ENCODE results near the gene RPS24. TPM values are rescaled to one million over a fixed set of nuclear protein-coding genes. Genes with fewer than 3 reads are reported as not detected.

Gene RPS24
- total and polyA plus RNA-seq, 2 of the 13 experiments (the other 11 are each of a cell fraction or from before 2014, with no cell fraction given) = 2,690 to 3,319 TPM

- no peak for TF ChIP-seq SRF (IDR thresholded peaks at IDR 0.05; ENCODE audit: low read depth, low read length)
- TF ChIP-seq SATB2 (CRISPR knock-in tag; IDR thresholded peaks at IDR 0.05) = peak; percentile 51; the same call in 1 of the 2 replicates
- peak; percentile 83 for TF ChIP-seq NR0B2 (CRISPR knock-in tag; IDR thresholded peaks at IDR 0.05)
- no peak; the same call in 1 of the 2 replicates for TF ChIP-seq CBFB (CRISPR knock-in tag; IDR thresholded peaks at IDR 0.05)
- TF ChIP-seq NR3C1 (CRISPR knock-in tag; IDR thresholded peaks at IDR 0.05) = no peak
- TF ChIP-seq ZNF644 (CRISPR knock-in tag; IDR thresholded peaks at IDR 0.05; ENCODE audit: low read depth) = no peak
- TF ChIP-seq ZBTB49 (CRISPR knock-in tag; IDR thresholded peaks at IDR 0.05; ENCODE audit: borderline replicate concordance) = no peak
- no peak for TF ChIP-seq ZBTB33 (CRISPR knock-in tag; IDR thresholded peaks at IDR 0.05)
- TF ChIP-seq DNMT1 (CRISPR knock-in tag; IDR thresholded peaks at IDR 0.05) = no peak
- no peak for TF ChIP-seq ATF2 (CRISPR knock-in tag; IDR thresholded peaks at IDR 0.05)
- TF ChIP-seq GABPA (IDR thresholded peaks at IDR 0.05; ENCODE audit: low read depth, low read length) = no peak
- peak; percentile 59 for TF ChIP-seq GABPA (CRISPR knock-in tag; IDR thresholded peaks at IDR 0.05; ENCODE audit: low read depth)
- TF ChIP-seq PBX3 (CRISPR knock-in tag; IDR thresholded peaks at IDR 0.05; ENCODE audit: borderline replicate concordance) = no peak
- TF ChIP-seq MXD4 (CRISPR knock-in tag; IDR thresholded peaks at IDR 0.05) = peak; percentile 76; the same call in 1 of the 2 replicates
- TF ChIP-seq ZNF740 (CRISPR knock-in tag; IDR thresholded peaks at IDR 0.05) = no peak
- TF ChIP-seq HES4 (CRISPR knock-in tag; IDR thresholded peaks at IDR 0.05; ENCODE audit: borderline replicate concordance) = peak; percentile 88
- TF ChIP-seq FOXJ3 (CRISPR knock-in tag; IDR thresholded peaks at IDR 0.05; ENCODE audit: borderline replicate concordance) = no peak
- TF ChIP-seq ZBTB42 (CRISPR knock-in tag; IDR thresholded peaks at IDR 0.05) = peak; percentile 64; the same call in 1 of the 2 replicates
- no peak for TF ChIP-seq CAMTA2 (CRISPR knock-in tag; IDR thresholded peaks at IDR 0.05; ENCODE audit: borderline replicate concordance)
- TF ChIP-seq KLF16 (CRISPR knock-in tag; IDR thresholded peaks at IDR 0.05) = no peak
- no peak for TF ChIP-seq TCF12 (IDR thresholded peaks at IDR 0.05)
- TF ChIP-seq TCF12 (CRISPR knock-in tag; IDR thresholded peaks at IDR 0.05) = no peak
- TF ChIP-seq ZFP37 (CRISPR knock-in tag; IDR thresholded peaks at IDR 0.05; ENCODE audit: borderline replicate concordance) = peak; percentile 83
Measured at GRCh38 chr10:78033637-78034470, at the start of gene RPS24 (continued).

All from HepG2 (cell line).